ENCODE results near the gene FOXO1. TPM values are rescaled to one million over a fixed set of nuclear protein-coding genes. Genes with fewer than 3 reads are reported as not detected.

Gene FOXO1
- total RNA-seq, 1 donor from 2014 or later: 10.4 TPM

GRCh38 chr13:40563350-40564125 lies 102.9 kb downstream of the FOXO1 start:
- Histone ChIP-seq H3K4me1 (ENCODE audit: insufficient read depth, low read length) (peaks cover 3% of the 10 kb centered on the region), H4K20me1 (ENCODE audit: insufficient read depth, low read length) (peaks cover 48% of the 10 kb centered on the region), H2AFZ (ENCODE audit: low read depth, low read length) (no peak overlapping the region), H3K9ac (ENCODE audit: low read length) (no peak overlapping the region), H3K9me3 (ENCODE audit: insufficient read depth, low read depth, low read length) (no peaks in the 10 kb centered on the region), H3K36me3 (ENCODE audit: insufficient read depth, low read length) (no peaks in the 10 kb centered on the region), H3K27ac (ENCODE audit: low read depth, low read length) (no peak overlapping the region), H3K79me2 (ENCODE audit: insufficient read depth, low read length) (peaks cover 3% of the 10 kb centered on the region), H3K4me2 (ENCODE audit: low read length) (peak overlapping the region; percentile 2), H3K27me3 (ENCODE audit: insufficient read depth, low read length) (no peaks in the 10 kb centered on the region), H3K4me3 (ENCODE audit: insufficient read depth, low read depth, low read length) (no peak overlapping the region)
- H3K4me3 Mint-ChIP-seq (ENCODE audit: unreplicated experiment): no peak overlapping the region
- H3K4me1 Mint-ChIP-seq (ENCODE audit: low read depth, unreplicated experiment): peaks cover 28% of the 10 kb centered on the region
- no peak for FAIRE-seq
- H3K27ac Mint-ChIP-seq (ENCODE audit: unreplicated experiment): no peak overlapping the region
- TF ChIP-seq EZH2 (IDR thresholded peaks at IDR 0.05; ENCODE audit: insufficient read depth, low read length): no peak
- no peak for TF ChIP-seq CTCF (IDR thresholded peaks at IDR 0.05; ENCODE audit: insufficient read depth, low read depth, low read length)
- H3K9me3 Mint-ChIP-seq (ENCODE audit: unreplicated experiment): no peaks in the 10 kb centered on the region
- peaks cover 9% of the 10 kb centered on the region for H3K36me3 Mint-ChIP-seq (ENCODE audit: low read depth, unreplicated experiment)
- no peaks in the 10 kb centered on the region for H3K27me3 Mint-ChIP-seq (ENCODE audit: low read depth, unreplicated experiment)
- no peak for DNase-seq (ENCODE audit: low read depth)

- no peaks in the 10 kb centered on the region for H3K9me3 ChIP-seq (ENCODE audit: insufficient read depth, low read depth, low read length)
- no peak overlapping the region for H3K9ac ChIP-seq (ENCODE audit: low read length)
- peaks cover 28% of the 10 kb centered on the region for H3K4me1 Mint-ChIP-seq (ENCODE audit: low read depth, unreplicated experiment)
- no peaks in the 10 kb centered on the region for H3K27me3 Mint-ChIP-seq (ENCODE audit: low read depth, unreplicated experiment)
- H2AFZ ChIP-seq (ENCODE audit: low read depth, low read length): no peak overlapping the region
- H3K36me3 Mint-ChIP-seq (ENCODE audit: low read depth, unreplicated experiment): peaks cover 9% of the 10 kb centered on the region
- no peak overlapping the region for H3K4me3 ChIP-seq (ENCODE audit: insufficient read depth, low read depth, low read length)
- TF ChIP-seq CTCF (IDR thresholded peaks at IDR 0.05; ENCODE audit: insufficient read depth, low read depth, low read length) (no peak), EZH2 (IDR thresholded peaks at IDR 0.05; ENCODE audit: insufficient read depth, low read length) (no peak)
- peaks cover 3% of the 10 kb centered on the region for H3K4me1 ChIP-seq (ENCODE audit: insufficient read depth, low read length)
- H3K36me3 ChIP-seq (ENCODE audit: insufficient read depth, low read length): no peaks in the 10 kb centered on the region
- H3K9me3 Mint-ChIP-seq (ENCODE audit: unreplicated experiment): no peaks in the 10 kb centered on the region
- DNase-seq (ENCODE audit: low read depth): peak; percentile 19
- peaks cover 48% of the 10 kb centered on the region for H4K20me1 ChIP-seq (ENCODE audit: insufficient read depth, low read length)
- H3K79me2 ChIP-seq (ENCODE audit: insufficient read depth, low read length): peaks cover 3% of the 10 kb centered on the region
- H3K27ac ChIP-seq (ENCODE audit: low read depth, low read length): no peak overlapping the region
- H3K27ac Mint-ChIP-seq (ENCODE audit: unreplicated experiment): no peak overlapping the region
- no peak overlapping the region for H3K4me3 Mint-ChIP-seq (ENCODE audit: unreplicated experiment)
- FAIRE-seq: no peak
- peak overlapping the region; percentile 2 for H3K4me2 ChIP-seq (ENCODE audit: low read length)
- no peaks in the 10 kb centered on the region for H3K27me3 ChIP-seq (ENCODE audit: insufficient read depth, low read length)
Observed at GRCh38 chr13:40562975-40563349, 103.5 kb downstream of the FOXO1 start.

- H3K9me3 ChIP-seq (ENCODE audit: insufficient read depth, low read depth, low read length): no peaks in the 10 kb centered on the region
- no peaks in the 10 kb centered on the region for H3K27me3 ChIP-seq (ENCODE audit: insufficient read depth, low read length)
- TF ChIP-seq EZH2 (IDR thresholded peaks at IDR 0.05; ENCODE audit: insufficient read depth, low read length) (no peak), CTCF (IDR thresholded peaks at IDR 0.05; ENCODE audit: insufficient read depth, low read depth, low read length) (no peak)
- H3K27ac Mint-ChIP-seq (ENCODE audit: unreplicated experiment): no peak overlapping the region
- peaks cover 12% of the 10 kb centered on the region for H3K36me3 Mint-ChIP-seq (ENCODE audit: low read depth, unreplicated experiment)
- no peak overlapping the region for H3K4me3 Mint-ChIP-seq (ENCODE audit: unreplicated experiment)
- no peak for DNase-seq (ENCODE audit: low read depth)
- no peaks in the 10 kb centered on the region for H3K36me3 ChIP-seq (ENCODE audit: insufficient read depth, low read length)
- FAIRE-seq: no peak
- H3K9ac ChIP-seq (ENCODE audit: low read length): no peak overlapping the region
- H3K4me1 Mint-ChIP-seq (ENCODE audit: low read depth, unreplicated experiment): peaks cover 21% of the 10 kb centered on the region
- H3K4me1 ChIP-seq (ENCODE audit: insufficient read depth, low read length): peaks cover 3% of the 10 kb centered on the region
- peaks cover 29% of the 10 kb centered on the region for H4K20me1 ChIP-seq (ENCODE audit: insufficient read depth, low read length)
- H3K9me3 Mint-ChIP-seq (ENCODE audit: unreplicated experiment): peaks cover 3% of the 10 kb centered on the region
- H3K4me2 ChIP-seq (ENCODE audit: low read length): no peak overlapping the region
- H3K4me3 ChIP-seq (ENCODE audit: insufficient read depth, low read depth, low read length): no peak overlapping the region
- no peaks in the 10 kb centered on the region for H3K79me2 ChIP-seq (ENCODE audit: insufficient read depth, low read length)
- no peaks in the 10 kb centered on the region for H3K27me3 Mint-ChIP-seq (ENCODE audit: low read depth, unreplicated experiment)
- H3K27ac ChIP-seq (ENCODE audit: low read depth, low read length): no peak overlapping the region
- no peak overlapping the region for H2AFZ ChIP-seq (ENCODE audit: low read depth, low read length)
Observed at GRCh38 chr13:40559915-40560314, 106.5 kb downstream of the FOXO1 start.

Measured in astrocyte (in vitro differentiated cells and primary cell).